ENCODE results near the gene VBP1. TPM values are rescaled to one million over a fixed set of nuclear protein-coding genes. Genes with fewer than 3 reads are reported as not detected.

Gene VBP1
- total RNA-seq, 1 donor from 2014 or later: 217 TPM

DNA sequence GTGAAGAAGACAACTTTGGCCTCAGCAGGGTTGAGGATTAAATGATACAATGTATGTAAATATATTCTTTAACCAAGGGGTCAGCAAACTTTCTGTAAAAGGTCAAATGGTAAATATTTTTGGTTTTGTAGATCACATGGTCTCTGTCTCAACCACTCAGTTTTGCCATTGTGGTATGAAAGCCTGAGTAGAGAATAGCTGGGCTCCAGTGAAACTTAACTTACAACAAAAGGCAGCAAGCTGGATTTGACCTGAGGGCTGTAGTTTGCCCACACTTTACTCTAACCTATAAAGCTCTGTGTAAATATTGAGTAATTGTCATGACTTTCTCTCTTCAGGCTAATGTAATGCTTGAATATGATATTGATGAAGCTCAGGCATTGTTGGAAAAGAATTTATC lies 19.6 kb downstream of the VBP1 start:
- H3K36me3 ChIP-seq: peaks cover 11% of the 10 kb centered on the region
- peaks cover 8% of the 10 kb centered on the region for H3K36me3 Mint-ChIP-seq
- H3K4me3 Mint-ChIP-seq: no peak overlapping the region
- H3K9me3 ChIP-seq (ENCODE audit: low read depth): no peaks in the 10 kb centered on the region
- H2AFZ ChIP-seq (replicated peaks): no peak overlapping the region
- no peak for DNase-seq (ENCODE audit: low spot score)
- H3K27ac Mint-ChIP-seq: no peak overlapping the region
- H3K9ac ChIP-seq: no peak overlapping the region
- TF ChIP-seq EZH2 (IDR thresholded peaks at IDR 0.05): no peak
- TF ChIP-seq EZH2phosphoT487 (IDR thresholded peaks at IDR 0.05): no peak
- no peak for TF ChIP-seq CTCF (IDR thresholded peaks at IDR 0.05)
- no peak overlapping the region for H3K27ac ChIP-seq
- H3F3A ChIP-seq (ENCODE audit: low read depth): no peaks in the 10 kb centered on the region
- no peak overlapping the region for H3K4me2 ChIP-seq
- no peak overlapping the region for H3K4me3 ChIP-seq
- H3K4me1 Mint-ChIP-seq: no peaks in the 10 kb centered on the region
- peaks cover 7% of the 10 kb centered on the region for H4K20me1 ChIP-seq (ENCODE audit: low read depth)
- no peaks in the 10 kb centered on the region for H3K27me3 ChIP-seq
- no peaks in the 10 kb centered on the region for H3K9me3 Mint-ChIP-seq
- peaks cover 7% of the 10 kb centered on the region for H3K79me2 ChIP-seq (ENCODE audit: low read depth)
- H3K4me1 ChIP-seq: no peaks in the 10 kb centered on the region
- H3K27me3 Mint-ChIP-seq (ENCODE audit: insufficient read depth, low read depth): no peaks in the 10 kb centered on the region

- Histone ChIP-seq H4K20me1 (ENCODE audit: low read depth) (peaks cover 7% of the 10 kb centered on the region), H3K9me3 (ENCODE audit: low read depth) (no peaks in the 10 kb centered on the region), H3F3A (ENCODE audit: low read depth) (no peaks in the 10 kb centered on the region), H3K4me2 (no peak overlapping the region), H3K36me3 (peaks cover 11% of the 10 kb centered on the region), H3K27ac (no peak overlapping the region), H3K27me3 (no peaks in the 10 kb centered on the region), H3K79me2 (ENCODE audit: low read depth) (no peaks in the 10 kb centered on the region), H2AFZ (replicated peaks) (no peak overlapping the region), H3K4me1 (no peaks in the 10 kb centered on the region), H3K4me3 (no peak overlapping the region), H3K9ac (no peak overlapping the region)
- no peaks in the 10 kb centered on the region for H3K27me3 Mint-ChIP-seq (ENCODE audit: insufficient read depth, low read depth)
- no peaks in the 10 kb centered on the region for H3K9me3 Mint-ChIP-seq
- TF ChIP-seq CTCF (IDR thresholded peaks at IDR 0.05) (no peak), EZH2 (IDR thresholded peaks at IDR 0.05) (no peak), EZH2phosphoT487 (IDR thresholded peaks at IDR 0.05) (no peak)
- H3K36me3 Mint-ChIP-seq: peaks cover 5% of the 10 kb centered on the region
- H3K4me3 Mint-ChIP-seq: no peak overlapping the region
- no peak for DNase-seq (ENCODE audit: low spot score)
- no peak overlapping the region for H3K27ac Mint-ChIP-seq
- peaks cover 3% of the 10 kb centered on the region for H3K4me1 Mint-ChIP-seq
These were observed 21.5 kb downstream of the VBP1 start for GRCh38 chrX:155237719-155238118.

GRCh38 chrX:155242300-155242699 lies 26.0 kb downstream of the VBP1 start:
- Histone ChIP-seq H3K9ac (no peak overlapping the region), H2AFZ (replicated peaks) (no peak overlapping the region), H3K4me3 (no peak overlapping the region), H3K4me1 (no peaks in the 10 kb centered on the region), H3K79me2 (ENCODE audit: low read depth) (no peaks in the 10 kb centered on the region), H3K27ac (no peak overlapping the region), H3K9me3 (ENCODE audit: low read depth) (no peaks in the 10 kb centered on the region), H3K27me3 (no peaks in the 10 kb centered on the region), H3F3A (ENCODE audit: low read depth) (no peaks in the 10 kb centered on the region), H3K36me3 (peaks cover 11% of the 10 kb centered on the region), H4K20me1 (ENCODE audit: low read depth) (no peaks in the 10 kb centered on the region), H3K4me2 (no peak overlapping the region)
- H3K36me3 Mint-ChIP-seq: peaks cover 2% of the 10 kb centered on the region
- TF ChIP-seq CTCF (IDR thresholded peaks at IDR 0.05): no peak
- TF ChIP-seq EZH2phosphoT487 (IDR thresholded peaks at IDR 0.05): no peak
- no peak for TF ChIP-seq EZH2 (IDR thresholded peaks at IDR 0.05)
- H3K27ac Mint-ChIP-seq: no peak overlapping the region
- peaks cover 3% of the 10 kb centered on the region for H3K4me1 Mint-ChIP-seq
- peak; percentile 3 for DNase-seq (ENCODE audit: low spot score)
- peaks cover 4% of the 10 kb centered on the region for H3K27me3 Mint-ChIP-seq (ENCODE audit: insufficient read depth, low read depth)
- no peak overlapping the region for H3K4me3 Mint-ChIP-seq
- no peaks in the 10 kb centered on the region for H3K9me3 Mint-ChIP-seq
